H9 (cell line): ENCODE data around the gene ADGRG1. TPM values are rescaled to one million over a fixed set of nuclear protein-coding genes. Genes with fewer than 3 reads are reported as not detected.

ENCODE experiments used
- DNase-seq: peaks from one replicate; pipeline ENCODE4 v3.0.0-alpha.2; 2017
- H2AFZ ChIP-seq: one replicate; pipeline ENCODE4 v1.6.1; 2013; ENCODE audit warnings: mild to moderate bottlenecking, low read length, control low read depth, moderate library complexity
- H2AK5ac ChIP-seq: 2 replicates; pipeline ENCODE4 v1.6.1; 2013; ENCODE audit warnings: low read length, control low read depth, mixed read lengths; ENCODE audit not compliant: insufficient read length
- H2BK120ac ChIP-seq: one replicate; pipeline ENCODE4 v1.6.1; 2013; ENCODE audit warnings: low read depth, mild to moderate bottlenecking, low read length, control low read depth, inconsistent platforms; ENCODE audit not compliant: poor library complexity, severe bottlenecking
- H2BK12ac ChIP-seq: 2 replicates; pipeline ENCODE4 v1.6.1; 2013; ENCODE audit warnings: low read length, control low read depth, mixed read lengths, low read depth; ENCODE audit not compliant: insufficient read length
- H2BK15ac ChIP-seq: 2 replicates; pipeline ENCODE4 v1.6.1; 2013; ENCODE audit warnings: low read depth, low read length, control low read depth
- H2BK20ac ChIP-seq: one replicate; pipeline ENCODE4 v1.6.1; 2013; ENCODE audit warnings: low read depth, mild to moderate bottlenecking, low read length, control low read depth, inconsistent platforms; ENCODE audit not compliant: poor library complexity, severe bottlenecking
- H2BK5ac ChIP-seq: 2 replicates; pipeline ENCODE4 v1.6.1; 2013; ENCODE audit warnings: low read length, control low read depth, mixed read lengths; ENCODE audit not compliant: insufficient read length
- H3K14ac ChIP-seq: 2 replicates; pipeline ENCODE4 v1.6.1; 2013; ENCODE audit warnings: low read length, control low read depth; ENCODE audit not compliant: insufficient read depth
- H3K18ac ChIP-seq: 2 replicates; pipeline ENCODE4 v1.6.1; 2013; ENCODE audit warnings: low read depth, mild to moderate bottlenecking, mixed read lengths, low read length, control low read depth; ENCODE audit not compliant: insufficient read length
- H3K23ac ChIP-seq: 2 replicates; pipeline ENCODE4 v1.6.1; 2013; ENCODE audit warnings: low read length, control low read depth, mixed read lengths, low read depth; ENCODE audit not compliant: insufficient read length
- H3K23me2 ChIP-seq: 2 replicates; pipeline ENCODE4 v1.6.1; 2013; ENCODE audit warnings: low read depth, mild to moderate bottlenecking, mixed read lengths, low read length, control low read depth; ENCODE audit not compliant: insufficient read length, poor library complexity, severe bottlenecking
- H3K27ac ChIP-seq: 2 replicates; pipeline ENCODE4 v1.5.1; 2013; ENCODE audit warnings: low read length, control low read depth, mixed read lengths, low read depth; ENCODE audit not compliant: insufficient read length
- H3K27me3 ChIP-seq: 2 replicates; pipeline ENCODE4 v1.6.1; 2013; ENCODE audit warnings: low read length, control low read depth, inconsistent platforms; ENCODE audit not compliant: insufficient read depth
- H3K4ac ChIP-seq: 2 replicates; pipeline ENCODE4 v1.6.1; 2013; ENCODE audit warnings: low read depth, mild to moderate bottlenecking, control low read depth, inconsistent platforms, low read length, moderate library complexity
- H3K4me1 ChIP-seq: 2 replicates; pipeline ENCODE4 v1.6.1; 2013; ENCODE audit warnings: low read length, control low read depth, inconsistent platforms; ENCODE audit not compliant: insufficient read depth
- H3K4me2 ChIP-seq: 2 replicates; pipeline ENCODE4 v1.6.1; 2013; ENCODE audit warnings: low read length, control low read depth, mixed read lengths; ENCODE audit not compliant: insufficient read length, insufficient read depth
- H3K56ac ChIP-seq: 2 replicates; pipeline ENCODE4 v1.6.1; 2013; ENCODE audit warnings: low read depth, mild to moderate bottlenecking, mixed read lengths, low read length, control low read depth; ENCODE audit not compliant: insufficient read length
- H3K79me1 ChIP-seq: 2 replicates; pipeline ENCODE4 v1.6.1; 2013; ENCODE audit warnings: low read depth, mild to moderate bottlenecking, moderate library complexity, low read length, control low read depth, inconsistent platforms; ENCODE audit not compliant: insufficient read depth, poor library complexity, severe bottlenecking
- H3K79me2 ChIP-seq: 2 replicates; pipeline ENCODE4 v1.6.1; 2013; ENCODE audit warnings: low read length, control low read depth, inconsistent platforms; ENCODE audit not compliant: insufficient read depth
- H3K9ac ChIP-seq: 2 replicates; pipeline ENCODE4 v1.6.1; 2013; ENCODE audit warnings: low read length, control low read depth, mixed read lengths; ENCODE audit not compliant: insufficient read length; ENCODE audit errors: extremely low read depth
- H3K9me3 ChIP-seq: one replicate; pipeline ENCODE4 v1.6.1; 2013; ENCODE audit warnings: low read depth, low read length, inconsistent platforms; ENCODE audit not compliant: control insufficient read depth
- H3T11ph ChIP-seq: one replicate; pipeline ENCODE4 v1.6.1; 2013; ENCODE audit warnings: mild to moderate bottlenecking, low read length, control low read depth, inconsistent platforms
- H4K20me1 ChIP-seq: one replicate; pipeline ENCODE4 v1.6.1; 2013; ENCODE audit not compliant: control insufficient read depth, insufficient read length, insufficient read depth
- H4K5ac ChIP-seq: 2 replicates; pipeline ENCODE4 v1.6.1; 2013; ENCODE audit warnings: low read depth, mild to moderate bottlenecking, mixed read lengths, low read length, control low read depth; ENCODE audit not compliant: insufficient read length
- H4K8ac ChIP-seq: replicated peaks from 2 replicates; pipeline ENCODE4 v1.6.1; 2013; ENCODE audit warnings: low read length, control low read depth, mixed read lengths, low read depth; ENCODE audit not compliant: insufficient read length
- H4K91ac ChIP-seq: 2 replicates; pipeline ENCODE4 v1.6.1; 2013; ENCODE audit warnings: low read depth, mild to moderate bottlenecking, moderate library complexity, mixed read lengths, low read length, control low read depth; ENCODE audit not compliant: insufficient read length
- H3K27ac Mint-ChIP-seq, 3 experiments: 2 replicates in 2 of 3; 3 replicates in 1 of 3; pipeline ENCODE4 v1.8.0; 2020 to 2021; ENCODE audit warnings: mixed read lengths in 3 of 3, mild to moderate bottlenecking in 1 of 3, moderate library complexity in 1 of 3
- H3K27me3 Mint-ChIP-seq: 2 replicates; pipeline ENCODE4 v1.8.0; 2021; ENCODE audit warnings: low read depth, mild to moderate bottlenecking, moderate library complexity, mixed read lengths
- H3K36me3 Mint-ChIP-seq, 3 experiments: 2 replicates in 2 of 3; 3 replicates in 1 of 3; pipeline ENCODE4 v1.8.0; 2020 to 2021; ENCODE audit warnings: low read depth in 3 of 3, mixed read lengths in 3 of 3; ENCODE audit not compliant: insufficient read depth in 1 of 3
- H3K4me1 Mint-ChIP-seq, 2 experiments: 2 replicates each; pipeline ENCODE4 v1.8.0; 2020; ENCODE audit warnings: mixed read lengths in 2 of 2
- H3K4me3 Mint-ChIP-seq, 2 experiments: 2 replicates in 1 of 2; 3 replicates in 1 of 2; pipeline ENCODE4 v1.8.0; 2020 to 2021; ENCODE audit warnings: mild to moderate bottlenecking in 2 of 2, mixed read lengths in 2 of 2, moderate library complexity in 1 of 2
- H3K9me3 Mint-ChIP-seq, 2 experiments: 2 replicates in 1 of 2; 3 replicates in 1 of 2; pipeline ENCODE4 v1.8.0; 2020; ENCODE audit warnings: mild to moderate bottlenecking in 2 of 2, mixed read lengths in 2 of 2, moderate library complexity in 1 of 2
- WGBS: extraction: QIAGEN DNeasy Blood & Tissue Kit; methylation state at CpG from one replicate; pipeline ENCODE4 v1.1.7; 2013; ENCODE audit warnings: missing lambda C conversion rate, low lambda C conversion rate, mixed read lengths; ENCODE audit not compliant: insufficient read length; ENCODE audit errors: extremely low coverage; 5-methylcytosine and 5-hydroxymethylcytosine counted together
- total RNA-seq: library from RNA; stranded (reverse); gene quantifications from 2 replicates; pipeline ENCODE4 v1.2.1, GENCODE V29; 2021
- TF ChIP-seq, protein P1 (sequence below): fragments of 200-600 bp; sonication (generic); conservative IDR thresholded peaks from 3 replicates; pipeline ENCODE4 v1.8.0; 2021; ENCODE audit warnings: antibody characterized with exemption, mild to moderate bottlenecking

Gene ADGRG1
- total RNA-seq, 1 experiment from 2014 or later = 1.1 TPM

DNA sequence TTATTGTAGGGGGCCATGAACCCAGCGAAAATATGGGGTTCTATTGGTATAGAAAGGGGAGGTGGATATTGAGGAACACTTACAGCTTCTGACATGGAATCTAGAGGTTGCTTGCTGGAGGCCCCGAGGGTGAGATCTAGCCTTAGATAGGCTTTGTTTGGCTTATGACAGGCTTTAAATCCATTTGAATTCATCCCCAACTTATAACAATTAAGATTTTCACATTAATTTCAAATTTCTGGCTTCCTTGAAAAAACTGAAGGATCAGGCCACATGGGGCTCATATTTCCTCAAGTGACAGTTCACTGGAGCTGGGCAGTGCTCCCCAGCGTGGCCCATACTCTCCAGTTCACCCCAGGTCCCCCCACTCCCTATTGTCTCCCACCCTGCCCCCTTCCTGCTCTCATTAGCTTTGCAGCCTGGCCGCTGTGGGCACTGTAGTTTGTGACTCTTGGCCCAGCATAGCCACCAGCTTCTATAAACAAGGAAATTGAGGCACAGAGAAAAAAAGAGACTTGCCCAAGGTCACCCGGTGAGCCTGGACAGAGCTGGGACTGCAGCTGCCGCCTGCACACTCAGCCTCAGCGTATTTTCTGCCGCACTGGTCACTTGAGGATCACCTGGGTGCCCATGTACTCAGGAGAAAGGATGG, 19.8 kb upstream of the ADGRG1 start:
- Histone ChIP-seq H2AFZ (no peak overlapping the region), H4K91ac (no peak overlapping the region), H3K23ac (no peak overlapping the region), H3K56ac (no peak overlapping the region), H2BK12ac (no peak overlapping the region), H2AK5ac (no peak overlapping the region), H3K14ac (no peak overlapping the region), H2BK5ac (no peak overlapping the region), H4K20me1 (no peaks in the 10 kb centered on the region), H3K27ac (no peak overlapping the region), H4K8ac (no peak overlapping the region), H2BK20ac (no peak overlapping the region), H3K23me2 (no peaks in the 10 kb centered on the region), H4K5ac (no peak overlapping the region), H3K79me1 (no peaks in the 10 kb centered on the region), H3K18ac (no peak overlapping the region), H3K9me3 (no peaks in the 10 kb centered on the region), H3T11ph (no peak overlapping the region), H3K79me2 (no peaks in the 10 kb centered on the region), H3K4ac (no peak overlapping the region), H3K9ac (no peak overlapping the region), H2BK15ac (no peak overlapping the region), H3K4me2 (no peak overlapping the region), H3K4me1 (no peaks in the 10 kb centered on the region), H3K27me3 (no peaks in the 10 kb centered on the region), H2BK120ac (no peak overlapping the region)
- Mint-ChIP-seq H3K36me3 (no peaks in the 10 kb centered on the region), H3K4me3 (no peak overlapping the region), H3K27ac (peak overlapping the region in 1 of 3 experiments; percentile 55; a peak in 1 of 7 replicates), H3K9me3 (no peaks in the 10 kb centered on the region), H3K27me3 (peaks cover 7% of the 10 kb centered on the region), H3K4me1 (peaks cover 4 to 16% of the 10 kb centered on the region in 2 experiments; a peak in 2 of 4 replicates)
- no CpG with 5 or more reads among the region's 8 CpGs for WGBS
- TF ChIP-seq, protein P1, sequence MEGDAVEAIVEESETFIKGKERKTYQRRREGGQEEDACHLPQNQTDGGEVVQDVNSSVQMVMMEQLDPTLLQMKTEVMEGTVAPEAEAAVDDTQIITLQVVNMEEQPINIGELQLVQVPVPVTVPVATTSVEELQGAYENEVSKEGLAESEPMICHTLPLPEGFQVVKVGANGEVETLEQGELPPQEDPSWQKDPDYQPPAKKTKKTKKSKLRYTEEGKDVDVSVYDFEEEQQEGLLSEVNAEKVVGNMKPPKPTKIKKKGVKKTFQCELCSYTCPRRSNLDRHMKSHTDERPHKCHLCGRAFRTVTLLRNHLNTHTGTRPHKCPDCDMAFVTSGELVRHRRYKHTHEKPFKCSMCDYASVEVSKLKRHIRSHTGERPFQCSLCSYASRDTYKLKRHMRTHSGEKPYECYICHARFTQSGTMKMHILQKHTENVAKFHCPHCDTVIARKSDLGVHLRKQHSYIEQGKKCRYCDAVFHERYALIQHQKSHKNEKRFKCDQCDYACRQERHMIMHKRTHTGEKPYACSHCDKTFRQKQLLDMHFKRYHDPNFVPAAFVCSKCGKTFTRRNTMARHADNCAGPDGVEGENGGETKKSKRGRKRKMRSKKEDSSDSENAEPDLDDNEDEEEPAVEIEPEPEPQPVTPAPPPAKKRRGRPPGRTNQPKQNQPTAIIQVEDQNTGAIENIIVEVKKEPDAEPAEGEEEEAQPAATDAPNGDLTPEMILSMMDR = no peak
- DNase-seq = peak; percentile 24
